Activated T-cell treated with anti-CD3 and anti-CD28 coated beads, Interleukin-2, amount 50 U/mL, for 4 hours (primary cell): ENCODE measurements around the gene STX12. TPM values are rescaled to one million over a fixed set of nuclear protein-coding genes. Genes with fewer than 3 reads are reported as not detected.

Experiments used
- total RNA-seq, 3 donors: library from RNA; stranded (reverse); gene quantifications; one replicate each; pipeline ENCODE4 v1.2.1, GENCODE V29; 2021

Gene STX12
- total RNA-seq, 3 donors from 2014 or later = 18.5 to 27.2 (median 25.2) TPM

Other genes starting within 250 kb of the STX12 start
- 1 to 10 TPM; 7.6 to 9.4 (median 8.6) TPM for gene AHDC1, start 169.1 kb upstream of the STX12 start, total RNA-seq
- gene FGR, start 138.0 kb upstream of the STX12 start, total RNA-seq = under 1 TPM; 0.08 to 0.65 (median 0.61) TPM
- 10 to 100 TPM in 2 of 3 donors, 1 to 10 TPM in 1; 9.1 to 18.9 (median 15.4) TPM for gene IFI6, start 101.0 kb upstream of the STX12 start, total RNA-seq
- gene FAM76A, start 47.3 kb upstream of the STX12 start, total RNA-seq = 10 to 100 TPM; 10.3 to 13.0 (median 11.0) TPM
- 10 to 100 TPM; 67.7 to 82.5 (median 75.9) TPM for gene PPP1R8, start 57.6 kb downstream of the STX12 start, total RNA-seq
- gene THEMIS2, start 99.3 kb downstream of the STX12 start, total RNA-seq = 10 to 100 TPM in 1 of 3 donors, 1 to 10 TPM in 2; 7.5 to 14.2 (median 9.9) TPM
- 100 to 1,000 TPM; 126 to 136 (median 130) TPM for gene RPA2, start 141.4 kb downstream of the STX12 start, total RNA-seq
- gene SMPDL3B, start 161.8 kb downstream of the STX12 start, total RNA-seq = under 1 TPM; 0.16 to 0.43 (median 0.22) TPM
- 1 to 10 TPM; 6.8 to 8.3 (median 7.0) TPM for gene XKR8, start 186.8 kb downstream of the STX12 start, total RNA-seq